ENCODE results near the gene ARHGAP35.
A peak's percentile ranks its signal among the peaks of the same experiment; 100 is the strongest.
"Not testable (repeated sequence)": the region's sequence is repeated elsewhere in the genome, so short reads cannot be mapped to it uniquely, and the experiment has no call there.

Gene ARHGAP35

GRCh38 chr19:46844067-46844489 lies 16.7 kb upstream of the ARHGAP35 start:
- no peak for DNase-seq

GRCh38 chr19:46845959-46846459 lies 14.8 kb upstream of the ARHGAP35 start:
- no peak for DNase-seq

GRCh38 chr19:46847528-46847927 lies 13.3 kb upstream of the ARHGAP35 start:
- DNase-seq: no peak

- DNase-seq: no peak
Measured at GRCh38 chr19:46848389-46848788, 12.4 kb upstream of the ARHGAP35 start.

GRCh38 chr19:46849610-46850009 lies 11.2 kb upstream of the ARHGAP35 start:
- DNase-seq: no peak

GRCh38 chr19:46850228-46851203 lies 10.3 kb upstream of the ARHGAP35 start, which contains the start of gene AP2S1:
Gene AP2S1 (minus strand): TSS chr19:46850846. CDS start chr19:46850766, 80 bp downstream.
- DNase-seq: peak; percentile 78 to 96 (median 91)

GRCh38 chr19:46852830-46853229 lies 8.0 kb upstream of the ARHGAP35 start:
- no peak for DNase-seq

- not testable (repeated sequence) for DNase-seq
Measured at GRCh38 chr19:46854698-46855097, 6.1 kb upstream of the ARHGAP35 start.

- peak; percentile 82 to 89 (median 88) for DNase-seq
Measured at GRCh38 chr19:46856062-46857022, 4.5 kb upstream of the ARHGAP35 start.

- DNase-seq: no peak
Measured at GRCh38 chr19:46859637-46860124, 1.1 kb upstream of the ARHGAP35 start.

GRCh38 chr19:46860125-46860845 lies 512 bp upstream of the ARHGAP35 start:
- peak; percentile 92 to 99 (median 94) for DNase-seq

- no peak for DNase-seq
Measured at GRCh38 chr19:46861691-46862502, 1.1 kb downstream of the ARHGAP35 start.

GRCh38 chr19:46862503-46862834 lies 1.7 kb downstream of the ARHGAP35 start:
- DNase-seq: no peak

- DNase-seq: no peak
Measured at GRCh38 chr19:46862974-46863632, 2.3 kb downstream of the ARHGAP35 start.

- no peak for DNase-seq
Measured at GRCh38 chr19:46863818-46864629, 3.2 kb downstream of the ARHGAP35 start.

GRCh38 chr19:46866407-46867136 lies 5.8 kb downstream of the ARHGAP35 start:
- no peak for DNase-seq

- no peak for DNase-seq
Measured at GRCh38 chr19:46867170-46867569, 6.4 kb downstream of the ARHGAP35 start.

- no peak for DNase-seq
Measured at GRCh38 chr19:46868025-46868802, 7.4 kb downstream of the ARHGAP35 start.
